Liver (tissue), 9 donors: ENCODE measurements around the gene NDUFS4. TPM values are rescaled to one million over a fixed set of nuclear protein-coding genes. Genes with fewer than 3 reads are reported as not detected.

Experiments
- DNase-seq: peaks from one replicate; pipeline ENCODE4 v3.0.0-alpha.2; 2017; ENCODE audit warnings: low spot score
- H3K27ac ChIP-seq, 2 donors: one replicate each; pipeline ENCODE4 v1.7.0; 2013; ENCODE audit warnings: inconsistent platforms in 2 of 2, low read length in 2 of 2, control low read depth in 1 of 2, low read depth in 1 of 2, mild to moderate bottlenecking in 1 of 2
- H3K27me3 ChIP-seq, 4 donors: one replicate each; pipeline versions ENCODE4 v1.6.1 to v1.7.0; 2013; ENCODE audit warnings: low read length in 3 of 4, inconsistent platforms in 1 of 4, mild to moderate bottlenecking in 1 of 4, moderate library complexity in 1 of 4; ENCODE audit not compliant: control insufficient read depth in 4 of 4, insufficient read depth in 4 of 4
- H3K36me3 ChIP-seq, 4 donors: one replicate each; pipeline versions ENCODE4 v1.6.1 to v1.7.0; 2013; ENCODE audit warnings: low read length in 3 of 4, mild to moderate bottlenecking in 3 of 4, low read depth in 1 of 4, moderate library complexity in 1 of 4; ENCODE audit not compliant: control insufficient read depth in 4 of 4, insufficient read depth in 3 of 4
- H3K4me1 ChIP-seq, 4 donors: one replicate each; pipeline versions ENCODE4 v1.6.1 to v1.7.0; 2013; ENCODE audit warnings: low read length in 3 of 4, mild to moderate bottlenecking in 3 of 4, moderate library complexity in 1 of 4; ENCODE audit not compliant: control insufficient read depth in 4 of 4, insufficient read depth in 4 of 4
- H3K4me3 ChIP-seq, 3 donors: one replicate each; pipeline versions ENCODE4 v1.6.1 to v1.7.0; 2013; ENCODE audit warnings: low read length in 3 of 3, control low read depth in 1 of 3, low read depth in 1 of 3, mild to moderate bottlenecking in 1 of 3
- H3K9ac ChIP-seq, 2 donors: one replicate each; pipeline ENCODE4 v1.7.0; 2013; ENCODE audit warnings: low read length in 2 of 2, mild to moderate bottlenecking in 2 of 2, moderate library complexity in 2 of 2, control low read depth in 1 of 2, low read depth in 1 of 2
- H3K9me3 ChIP-seq, 4 donors: one replicate each; pipeline versions ENCODE4 v1.6.1 to v1.7.0; 2013; ENCODE audit warnings: low read length in 3 of 4; ENCODE audit not compliant: control insufficient read depth in 4 of 4
- EGR1 ChIP-seq, 2 donors: IDR thresholded peaks; 2 replicates each; pipeline ENCODE4 v1.6.1; 2016 to 2018; ENCODE audit warnings: antibody characterized with exemption in 2 of 2, low read depth in 2 of 2
- FOXA1 ChIP-seq: IDR thresholded peaks from 2 replicates; pipeline ENCODE4 v1.6.1; 2016; ENCODE audit warnings: antibody characterized with exemption
- FOXA2 ChIP-seq: IDR thresholded peaks from 2 replicates; pipeline ENCODE4 v1.6.1; 2016; ENCODE audit warnings: antibody characterized with exemption
- GABPA ChIP-seq, 2 donors: IDR thresholded peaks in 1 of 2; conservative IDR thresholded peaks in 1 of 2; 2 replicates each; pipeline ENCODE4 v1.6.1; 2016; ENCODE audit warnings: antibody characterized with exemption in 2 of 2, mild to moderate bottlenecking in 1 of 2, moderate library complexity in 1 of 2
- HNF4A ChIP-seq, 2 donors: conservative IDR thresholded peaks; 2 replicates each; pipeline ENCODE4 v1.6.1; 2016; ENCODE audit warnings: antibody characterized with exemption in 2 of 2, mild to moderate bottlenecking in 2 of 2
- HNF4G ChIP-seq: IDR thresholded peaks from 2 replicates; pipeline ENCODE4 v1.6.1; 2016; ENCODE audit warnings: antibody characterized with exemption
- JUND ChIP-seq, 2 donors: IDR thresholded peaks; 2 replicates each; pipeline ENCODE4 v1.6.1; 2016; ENCODE audit warnings: antibody characterized with exemption in 2 of 2
- NR2F2 ChIP-seq: IDR thresholded peaks from 2 replicates; pipeline ENCODE4 v1.6.1; 2016; ENCODE audit warnings: antibody characterized with exemption
- RAD21 ChIP-seq, 2 donors: IDR thresholded peaks; 2 replicates each; pipeline ENCODE4 v1.6.1; 2016; ENCODE audit warnings: antibody characterized with exemption in 2 of 2, mild to moderate bottlenecking in 2 of 2
- RXRA ChIP-seq, 2 donors: IDR thresholded peaks; 2 replicates each; pipeline ENCODE4 v1.6.1; 2017 to 2018; ENCODE audit warnings: antibody characterized with exemption in 2 of 2, mild to moderate bottlenecking in 1 of 2
- SP1 ChIP-seq: IDR thresholded peaks from 2 replicates; pipeline ENCODE4 v1.6.1; 2018; ENCODE audit warnings: antibody characterized with exemption, mild to moderate bottlenecking
- TAF1 ChIP-seq: conservative IDR thresholded peaks from 2 replicates; pipeline ENCODE4 v1.6.1; 2016; ENCODE audit warnings: antibody characterized with exemption, mild to moderate bottlenecking
- YY1 ChIP-seq: IDR thresholded peaks from 2 replicates; pipeline ENCODE4 v1.6.1; 2016; ENCODE audit warnings: antibody characterized with exemption, mild to moderate bottlenecking
- polyA plus RNA-seq, 2 donors: library from polyadenylated mRNA; stranded (reverse) in 1 of 2; unstranded in 1 of 2; fragments of 200-250 nt in 1 of 2; fragments of >200 nt in 1 of 2; fragmentation: Nextera tagmentation in 1 of 2; extraction: Ambion mirVana in 1 of 2; gene quantifications; one replicate each; pipeline versions ENCODE4 v1.2.1 to v1.2.3, GENCODE V29; 2013 to 2015
- total RNA-seq, 2 donors: library from RNA; depleted of rRNA; stranded (reverse); fragments of >200 nt; gene quantifications; one replicate each; pipeline ENCODE4 v1.2.3, GENCODE V29; 2014
- TF ChIP-seq, protein P1 (sequence below): IDR thresholded peaks from 2 replicates; pipeline ENCODE4 v1.6.1; 2016; ENCODE audit warnings: antibody characterized with exemption
- TF ChIP-seq, protein P2 (sequence below): IDR thresholded peaks from 2 replicates; pipeline ENCODE4 v1.6.1; 2016; ENCODE audit warnings: antibody characterized with exemption
- TF ChIP-seq, protein P3 (sequence below): IDR thresholded peaks from 2 replicates; pipeline ENCODE4 v1.6.1; 2016; ENCODE audit warnings: antibody characterized with exemption, mild to moderate bottlenecking
- TF ChIP-seq, protein P4 (sequence below): IDR thresholded peaks from 2 replicates; pipeline ENCODE4 v1.6.1; 2016; ENCODE audit warnings: antibody characterized with exemption
- TF ChIP-seq, protein P5 (sequence below): fragments of 150-350 bp; IDR thresholded peaks from 2 replicates; pipeline ENCODE4 v1.5.1; 2017; ENCODE audit warnings: improper control_type of control experiment, low read depth, low read length; ENCODE audit not compliant: missing input control
- donor health status: healthy.
- donor health status: healthy.
- donor health status: healthy.
- donor health status: healthy.
- donor health status: healthy.

Gene NDUFS4
- total and polyA plus RNA-seq, 4 donors: 35.9 to 114 (median 53.4) TPM

GRCh38 chr5:53555160-53555559 lies 5.3 kb upstream of the NDUFS4 start:
- H3K36me3 ChIP-seq: no peaks in the 10 kb centered on the region
- H3K27me3 ChIP-seq: peaks cover 0 to 3% (median 0%) of the 10 kb centered on the region in 4 donors
- H3K4me3 ChIP-seq: no peak overlapping the region
- no peaks in the 10 kb centered on the region for H3K9me3 ChIP-seq
- H3K27ac ChIP-seq: no peak overlapping the region
- TF ChIP-seq GABPA (IDR thresholded peaks at IDR 0.05 in 1 of 2, conservative IDR thresholded peaks at IDR 0.05 in 1 of 2): no peak
- TF ChIP-seq, protein P1, sequence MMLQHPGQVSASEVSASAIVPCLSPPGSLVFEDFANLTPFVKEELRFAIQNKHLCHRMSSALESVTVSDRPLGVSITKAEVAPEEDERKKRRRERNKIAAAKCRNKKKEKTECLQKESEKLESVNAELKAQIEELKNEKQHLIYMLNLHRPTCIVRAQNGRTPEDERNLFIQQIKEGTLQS: no peak
- TF ChIP-seq, protein P2, sequence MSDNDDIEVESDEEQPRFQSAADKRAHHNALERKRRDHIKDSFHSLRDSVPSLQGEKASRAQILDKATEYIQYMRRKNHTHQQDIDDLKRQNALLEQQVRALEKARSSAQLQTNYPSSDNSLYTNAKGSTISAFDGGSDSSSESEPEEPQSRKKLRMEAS: no peak
- no peak for TF ChIP-seq FOXA1
- TF ChIP-seq RXRA (IDR thresholded peaks at IDR 0.05): no peak
- no peak for TF ChIP-seq FOXA2
- no peak for TF ChIP-seq NR2F2
- no peak for TF ChIP-seq RAD21 (IDR thresholded peaks at IDR 0.05)
- TF ChIP-seq, protein P3, sequence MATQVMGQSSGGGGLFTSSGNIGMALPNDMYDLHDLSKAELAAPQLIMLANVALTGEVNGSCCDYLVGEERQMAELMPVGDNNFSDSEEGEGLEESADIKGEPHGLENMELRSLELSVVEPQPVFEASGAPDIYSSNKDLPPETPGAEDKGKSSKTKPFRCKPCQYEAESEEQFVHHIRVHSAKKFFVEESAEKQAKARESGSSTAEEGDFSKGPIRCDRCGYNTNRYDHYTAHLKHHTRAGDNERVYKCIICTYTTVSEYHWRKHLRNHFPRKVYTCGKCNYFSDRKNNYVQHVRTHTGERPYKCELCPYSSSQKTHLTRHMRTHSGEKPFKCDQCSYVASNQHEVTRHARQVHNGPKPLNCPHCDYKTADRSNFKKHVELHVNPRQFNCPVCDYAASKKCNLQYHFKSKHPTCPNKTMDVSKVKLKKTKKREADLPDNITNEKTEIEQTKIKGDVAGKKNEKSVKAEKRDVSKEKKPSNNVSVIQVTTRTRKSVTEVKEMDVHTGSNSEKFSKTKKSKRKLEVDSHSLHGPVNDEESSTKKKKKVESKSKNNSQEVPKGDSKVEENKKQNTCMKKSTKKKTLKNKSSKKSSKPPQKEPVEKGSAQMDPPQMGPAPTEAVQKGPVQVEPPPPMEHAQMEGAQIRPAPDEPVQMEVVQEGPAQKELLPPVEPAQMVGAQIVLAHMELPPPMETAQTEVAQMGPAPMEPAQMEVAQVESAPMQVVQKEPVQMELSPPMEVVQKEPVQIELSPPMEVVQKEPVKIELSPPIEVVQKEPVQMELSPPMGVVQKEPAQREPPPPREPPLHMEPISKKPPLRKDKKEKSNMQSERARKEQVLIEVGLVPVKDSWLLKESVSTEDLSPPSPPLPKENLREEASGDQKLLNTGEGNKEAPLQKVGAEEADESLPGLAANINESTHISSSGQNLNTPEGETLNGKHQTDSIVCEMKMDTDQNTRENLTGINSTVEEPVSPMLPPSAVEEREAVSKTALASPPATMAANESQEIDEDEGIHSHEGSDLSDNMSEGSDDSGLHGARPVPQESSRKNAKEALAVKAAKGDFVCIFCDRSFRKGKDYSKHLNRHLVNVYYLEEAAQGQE: no peak
- TF ChIP-seq HNF4G: no peak
- DNase-seq: no peak
- H3K9ac ChIP-seq: no peak overlapping the region
- H3K4me1 ChIP-seq: no peaks in the 10 kb centered on the region

- DNase-seq: no peak
- peaks cover 0 to 2% (median 0%) of the 10 kb centered on the region in 4 donors for H3K4me1 ChIP-seq
- no peaks in the 10 kb centered on the region for H3K36me3 ChIP-seq
- H3K9ac ChIP-seq: no peak overlapping the region
- TF ChIP-seq JUND (IDR thresholded peaks at IDR 0.05) (no peak), RXRA (IDR thresholded peaks at IDR 0.05) (no peak), YY1 (no peak), FOXA2 (no peak), EGR1 (IDR thresholded peaks at IDR 0.05; ENCODE audit: low read depth in 2 of 2) (no peak), RAD21 (IDR thresholded peaks at IDR 0.05) (no peak), HNF4G (no peak), GABPA (IDR thresholded peaks at IDR 0.05 in 1 of 2, conservative IDR thresholded peaks at IDR 0.05 in 1 of 2) (no peak), TAF1 (no peak), FOXA1 (no peak), HNF4A (conservative IDR thresholded peaks at IDR 0.05) (no peak), NR2F2 (no peak), SP1 (no peak)
- TF ChIP-seq, protein P4, sequence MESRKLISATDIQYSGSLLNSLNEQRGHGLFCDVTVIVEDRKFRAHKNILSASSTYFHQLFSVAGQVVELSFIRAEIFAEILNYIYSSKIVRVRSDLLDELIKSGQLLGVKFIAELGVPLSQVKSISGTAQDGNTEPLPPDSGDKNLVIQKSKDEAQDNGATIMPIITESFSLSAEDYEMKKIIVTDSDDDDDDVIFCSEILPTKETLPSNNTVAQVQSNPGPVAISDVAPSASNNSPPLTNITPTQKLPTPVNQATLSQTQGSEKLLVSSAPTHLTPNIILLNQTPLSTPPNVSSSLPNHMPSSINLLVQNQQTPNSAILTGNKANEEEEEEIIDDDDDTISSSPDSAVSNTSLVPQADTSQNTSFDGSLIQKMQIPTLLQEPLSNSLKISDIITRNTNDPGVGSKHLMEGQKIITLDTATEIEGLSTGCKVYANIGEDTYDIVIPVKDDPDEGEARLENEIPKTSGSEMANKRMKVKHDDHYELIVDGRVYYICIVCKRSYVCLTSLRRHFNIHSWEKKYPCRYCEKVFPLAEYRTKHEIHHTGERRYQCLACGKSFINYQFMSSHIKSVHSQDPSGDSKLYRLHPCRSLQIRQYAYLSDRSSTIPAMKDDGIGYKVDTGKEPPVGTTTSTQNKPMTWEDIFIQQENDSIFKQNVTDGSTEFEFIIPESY: no peak
- TF ChIP-seq, protein P3: no peak
- TF ChIP-seq, protein P2: no peak
- TF ChIP-seq, protein P5, sequence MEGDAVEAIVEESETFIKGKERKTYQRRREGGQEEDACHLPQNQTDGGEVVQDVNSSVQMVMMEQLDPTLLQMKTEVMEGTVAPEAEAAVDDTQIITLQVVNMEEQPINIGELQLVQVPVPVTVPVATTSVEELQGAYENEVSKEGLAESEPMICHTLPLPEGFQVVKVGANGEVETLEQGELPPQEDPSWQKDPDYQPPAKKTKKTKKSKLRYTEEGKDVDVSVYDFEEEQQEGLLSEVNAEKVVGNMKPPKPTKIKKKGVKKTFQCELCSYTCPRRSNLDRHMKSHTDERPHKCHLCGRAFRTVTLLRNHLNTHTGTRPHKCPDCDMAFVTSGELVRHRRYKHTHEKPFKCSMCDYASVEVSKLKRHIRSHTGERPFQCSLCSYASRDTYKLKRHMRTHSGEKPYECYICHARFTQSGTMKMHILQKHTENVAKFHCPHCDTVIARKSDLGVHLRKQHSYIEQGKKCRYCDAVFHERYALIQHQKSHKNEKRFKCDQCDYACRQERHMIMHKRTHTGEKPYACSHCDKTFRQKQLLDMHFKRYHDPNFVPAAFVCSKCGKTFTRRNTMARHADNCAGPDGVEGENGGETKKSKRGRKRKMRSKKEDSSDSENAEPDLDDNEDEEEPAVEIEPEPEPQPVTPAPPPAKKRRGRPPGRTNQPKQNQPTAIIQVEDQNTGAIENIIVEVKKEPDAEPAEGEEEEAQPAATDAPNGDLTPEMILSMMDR: no peak
- TF ChIP-seq, protein P1: no peak
- H3K27me3 ChIP-seq: peaks cover 0 to 3% (median 0%) of the 10 kb centered on the region in 4 donors
- no peak overlapping the region for H3K27ac ChIP-seq
- no peak overlapping the region for H3K4me3 ChIP-seq
- H3K9me3 ChIP-seq: no peaks in the 10 kb centered on the region
Observed at GRCh38 chr5:53556001-53556400, 4.4 kb upstream of the NDUFS4 start.
